ENCODE data around the gene NUDT21. TPM values are rescaled to one million over a fixed set of nuclear protein-coding genes. Genes with fewer than 3 reads are reported as not detected.
"Not testable (repeated sequence)": the region's sequence is repeated elsewhere in the genome, so short reads cannot be mapped to it uniquely, and the experiment has no call there.

Gene NUDT21
- total and polyA plus RNA-seq, 4 experiments from 2014 or later = 78.3 to 110 (median 104) TPM

- intact Hi-C loops (cut with micrococcal nuclease); H3K27ac ChIP-seq (ENCODE audit: low read depth, low read length); H3K27me3 Mint-ChIP-seq; POLR2A ChIA-PET (ENCODE audit: partially characterized antibody); H3K4me1 ChIP-seq (ENCODE audit: insufficient read depth, low read length); DNase-seq; H3K27ac Mint-ChIP-seq; H3K9me3 ChIP-seq (ENCODE audit: control insufficient read depth in 1 of 2, low read length in 2 of 2); H3K4me3 ChIP-seq (ENCODE audit: low read length in 2 of 2); H3K4me3 Mint-ChIP-seq; H3K27me3 ChIP-seq (ENCODE audit: insufficient read depth, low read length): not testable (repeated sequence)
- peaks cover 35% of the 10 kb centered on the region for H3K36me3 ChIP-seq (ENCODE audit: insufficient read depth, low read length)
- Mint-ChIP-seq H3K9me3 (peaks cover 0 to 47% (median 22%) of the 10 kb centered on the region in 8 donors), H3K4me1 (peaks cover 0 to 18% (median 13%) of the 10 kb centered on the region in 4 donors), H3K36me3 (peaks cover 76 to 82% of the 10 kb centered on the region in 2 donors)
- CTCF ChIA-PET (ENCODE audit: partially characterized antibody) = interaction anchor here (0.8 kb wide), 1 partner anchor 10 kb away, joined by 3 read pairs; no protein-coding TSS in a partner anchor
Observed at GRCh38 chr16:56380778-56381485, 70.2 kb downstream of the NUDT21 start.

Other genes starting within 250 kb of the NUDT21 start
- 10 to 100 TPM; 59.8 to 67.6 TPM for gene AMFR, start 25.8 kb downstream of the NUDT21 start, total RNA-seq
- gene AMFR, start 25.8 kb downstream of the NUDT21 start, polyA plus RNA-seq = 10 to 100 TPM; 45.7 to 61.0 TPM
- 10 to 100 TPM; 42.7 to 47.2 TPM for gene OGFOD1, start 222 bp upstream of the NUDT21 start, total RNA-seq
- gene OGFOD1, start 222 bp upstream of the NUDT21 start, polyA plus RNA-seq = 100 to 1,000 TPM; 115 to 151 TPM
- 10 to 100 TPM; 95.8 to 96.0 TPM for gene BBS2, start 68.7 kb upstream of the NUDT21 start, total RNA-seq
- gene BBS2, start 68.7 kb upstream of the NUDT21 start, polyA plus RNA-seq = 10 to 100 TPM; 36.6 to 39.2 TPM
- not detected for gene MT4, start 113.7 kb upstream of the NUDT21 start, total RNA-seq
- not detected for gene MT4, start 113.7 kb upstream of the NUDT21 start, polyA plus RNA-seq
- gene MT3, start 138.2 kb upstream of the NUDT21 start, total RNA-seq = not detected
- 1 to 10 TPM in 1 of 2 donors, not detected in 1; 1.1 TPM for gene MT3, start 138.2 kb upstream of the NUDT21 start, polyA plus RNA-seq
- 10 to 100 TPM; 15.8 to 17.7 TPM for gene MT2A, start 157.3 kb upstream of the NUDT21 start, total RNA-seq
- 100 to 1,000 TPM in 1 of 2 donors, 10 to 100 TPM in 1; 87.5 to 226 TPM for gene MT2A, start 157.3 kb upstream of the NUDT21 start, polyA plus RNA-seq
- gene MT1E, start 174.4 kb upstream of the NUDT21 start, total RNA-seq = not detected
- 10 to 100 TPM in 1 of 2 donors, 1 to 10 TPM in 1; 6.8 to 16.0 TPM for gene MT1E, start 174.4 kb upstream of the NUDT21 start, polyA plus RNA-seq
- gene MT1M, start 181.3 kb upstream of the NUDT21 start, total RNA-seq = not detected
- gene MT1M, start 181.3 kb upstream of the NUDT21 start, polyA plus RNA-seq = not detected
- gene MT1A, start 187.3 kb upstream of the NUDT21 start, total RNA-seq = not detected
- not detected for gene MT1A, start 187.3 kb upstream of the NUDT21 start, polyA plus RNA-seq
- not detected for gene MT1B, start 200.6 kb upstream of the NUDT21 start, total RNA-seq
- gene MT1B, start 200.6 kb upstream of the NUDT21 start, polyA plus RNA-seq = not detected
- 10 to 100 TPM in 1 of 2 experiments, 1 to 10 TPM in 1; 8.3 to 12.9 TPM for gene MT1F, start 206.6 kb upstream of the NUDT21 start, total RNA-seq
- 10 to 100 TPM; 12.0 to 28.9 TPM for gene MT1F, start 206.6 kb upstream of the NUDT21 start, polyA plus RNA-seq
- gene MT1G, start 216.7 kb upstream of the NUDT21 start, total RNA-seq = not detected
- gene MT1G, start 216.7 kb upstream of the NUDT21 start, polyA plus RNA-seq = 1 to 10 TPM in 1 of 2 donors, not detected in 1; 1.3 TPM
- under 1 TPM in 1 of 2 experiments, not detected in 1; 0.78 TPM for gene MT1H, start 218.5 kb upstream of the NUDT21 start, total RNA-seq
- not detected for gene MT1H, start 218.5 kb upstream of the NUDT21 start, polyA plus RNA-seq
- 10 to 100 TPM; 21.0 to 23.7 TPM for gene MT1X, start 231.1 kb upstream of the NUDT21 start, total RNA-seq
- gene MT1X, start 231.1 kb upstream of the NUDT21 start, polyA plus RNA-seq = 100 to 1,000 TPM in 1 of 2 donors, 10 to 100 TPM in 1; 76.0 to 146 TPM